ENCODE results near the gene TINCR. TPM values are rescaled to one million over a fixed set of nuclear protein-coding genes. Genes with fewer than 3 reads are reported as not detected.

The TINCR gene
- total and polyA plus RNA-seq, 12 donors = 0.07 to 0.68 (median 0.25) TPM; not detected in 4

DNA sequence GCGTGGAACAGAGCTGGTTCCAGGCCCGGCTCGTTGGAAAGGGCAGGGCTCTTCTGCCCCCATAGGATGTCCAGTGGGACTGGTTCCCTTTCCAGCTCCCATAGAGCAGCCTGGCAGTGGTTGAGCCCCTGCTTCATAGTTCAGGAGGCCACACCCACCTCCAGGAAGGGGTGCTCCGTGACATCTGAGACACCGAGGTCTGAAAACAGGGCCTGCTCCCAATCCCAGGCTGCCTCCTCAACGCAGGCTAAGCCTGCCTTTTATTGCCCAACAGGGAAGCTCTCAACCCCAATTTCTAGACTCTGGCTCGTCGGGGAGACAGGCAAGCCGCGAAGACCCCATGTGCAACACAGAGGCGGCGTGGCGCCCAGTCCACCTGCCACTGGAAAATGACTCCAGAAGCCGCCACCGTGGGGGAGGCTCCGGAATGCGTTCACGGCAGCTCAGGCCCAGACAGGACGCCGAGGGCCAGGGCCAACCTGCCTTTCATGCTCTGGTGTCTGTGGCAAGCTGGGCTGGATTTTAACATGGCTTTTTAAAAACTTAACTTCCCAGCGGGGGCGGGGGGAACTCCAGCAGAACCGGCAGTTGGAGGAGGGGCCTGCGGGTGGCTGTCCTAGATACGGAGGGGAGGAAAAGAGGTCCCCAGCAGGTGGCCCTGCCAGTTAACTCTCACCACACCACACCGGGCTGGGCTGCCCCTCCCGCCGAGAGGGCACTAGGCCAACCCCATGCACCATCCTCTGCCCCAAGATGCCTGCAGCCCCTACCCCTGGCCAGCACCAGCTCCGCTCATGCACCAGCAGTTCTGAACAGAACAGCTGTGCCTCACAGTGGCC is 17.9 kb upstream of the TINCR start:
- peaks cover 10 to 19% (median 16%) of the 10 kb centered on the region in 9 donors for H3K4me1 ChIP-seq
- 32 to 38% methylated on average over 29 of the region's 29 CpGs for WGBS, 2 donors
- TF ChIP-seq, protein P1, sequence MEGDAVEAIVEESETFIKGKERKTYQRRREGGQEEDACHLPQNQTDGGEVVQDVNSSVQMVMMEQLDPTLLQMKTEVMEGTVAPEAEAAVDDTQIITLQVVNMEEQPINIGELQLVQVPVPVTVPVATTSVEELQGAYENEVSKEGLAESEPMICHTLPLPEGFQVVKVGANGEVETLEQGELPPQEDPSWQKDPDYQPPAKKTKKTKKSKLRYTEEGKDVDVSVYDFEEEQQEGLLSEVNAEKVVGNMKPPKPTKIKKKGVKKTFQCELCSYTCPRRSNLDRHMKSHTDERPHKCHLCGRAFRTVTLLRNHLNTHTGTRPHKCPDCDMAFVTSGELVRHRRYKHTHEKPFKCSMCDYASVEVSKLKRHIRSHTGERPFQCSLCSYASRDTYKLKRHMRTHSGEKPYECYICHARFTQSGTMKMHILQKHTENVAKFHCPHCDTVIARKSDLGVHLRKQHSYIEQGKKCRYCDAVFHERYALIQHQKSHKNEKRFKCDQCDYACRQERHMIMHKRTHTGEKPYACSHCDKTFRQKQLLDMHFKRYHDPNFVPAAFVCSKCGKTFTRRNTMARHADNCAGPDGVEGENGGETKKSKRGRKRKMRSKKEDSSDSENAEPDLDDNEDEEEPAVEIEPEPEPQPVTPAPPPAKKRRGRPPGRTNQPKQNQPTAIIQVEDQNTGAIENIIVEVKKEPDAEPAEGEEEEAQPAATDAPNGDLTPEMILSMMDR (IDR thresholded peaks at IDR 0.05) = no peak
- intact Hi-C loops (cut with DNase I) = no loop called here
- H3K9me3 ChIP-seq = no peaks in the 10 kb centered on the region
- H3K27me3 ChIP-seq = no peaks in the 10 kb centered on the region
- H3K36me3 ChIP-seq = peaks cover 0 to 89% (median 36%) of the 10 kb centered on the region in 9 donors
- peak; percentile 20 to 66 (median 50) for ATAC-seq
- peak in 1 of 2 donors; percentile 39 for DNase-seq
- H3K4me3 ChIP-seq = no peak overlapping the region
- H3K27ac ChIP-seq = peak overlapping the region in 7 of 10 donors; percentile 3 to 74 (median 49)

DNA sequence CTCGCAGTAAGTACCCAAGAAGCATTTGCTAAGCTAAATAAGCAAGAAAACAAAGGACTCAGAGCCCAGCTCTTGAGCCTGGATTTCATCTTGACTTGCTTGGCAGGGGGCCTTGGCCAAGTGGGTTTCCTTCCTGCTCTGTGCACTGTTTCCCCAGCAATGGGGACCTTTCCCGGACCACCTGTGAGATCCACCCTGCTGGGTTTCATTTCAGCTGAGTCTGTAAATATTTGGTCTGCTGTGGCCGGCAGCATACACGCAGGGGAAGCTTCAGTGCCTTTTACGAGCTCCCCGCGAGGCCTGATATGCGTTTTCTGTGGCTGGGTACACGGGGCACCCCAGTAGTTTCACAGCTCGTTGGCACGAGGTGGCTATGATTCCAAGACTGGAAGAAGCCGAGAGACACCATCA is 12.4 kb upstream of the TINCR start:
- intact Hi-C loops (cut with DNase I) = no loop called here
- H3K9me3 ChIP-seq = peaks cover 0 to under 1% (median 0%) of the 10 kb centered on the region in 11 donors
- ATAC-seq (no peak), DNase-seq (no peak)
- peaks cover 0 to 42% (median 9%) of the 10 kb centered on the region in 9 donors for H3K36me3 ChIP-seq
- no peaks in the 10 kb centered on the region for H3K27me3 ChIP-seq
- peaks cover 0 to 6% (median 2%) of the 10 kb centered on the region in 9 donors for H3K4me1 ChIP-seq
- 68 to 70% methylated on average over 12 of the region's 12 CpGs for WGBS, 2 donors
- no peak overlapping the region for H3K27ac ChIP-seq
- TF ChIP-seq, protein P1 (IDR thresholded peaks at IDR 0.05) = no peak
- H3K4me3 ChIP-seq = no peak overlapping the region

DNA sequence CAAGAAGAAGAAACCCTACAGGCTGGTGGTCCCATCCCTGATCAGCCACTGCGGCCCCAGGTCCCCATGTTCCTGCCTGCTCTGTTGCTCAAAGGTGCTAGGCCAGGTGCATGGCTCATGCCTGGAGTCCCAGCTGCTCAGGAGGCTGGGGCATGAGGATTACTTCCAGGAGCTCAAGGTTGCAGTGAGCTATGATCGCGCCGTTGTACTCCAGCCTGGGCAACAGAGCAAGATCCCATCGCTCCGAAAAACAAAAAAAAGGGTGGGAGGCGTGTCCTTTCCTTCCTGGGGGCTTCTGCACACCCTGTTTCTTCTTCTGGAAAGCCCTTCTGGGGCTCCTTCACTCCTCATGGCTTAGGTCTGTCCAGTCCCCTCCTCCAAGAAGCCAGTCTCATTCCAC is 11.9 kb upstream of the TINCR start:
- ATAC-seq = no peak
- peaks cover 0 to 5% (median 0%) of the 10 kb centered on the region in 11 donors for H3K9me3 ChIP-seq
- no peaks in the 10 kb centered on the region for H3K27me3 ChIP-seq
- 95% methylated on average over 7 of the region's 7 CpGs for WGBS, 2 donors
- H3K36me3 ChIP-seq = peaks cover 0 to 40% (median 9%) of the 10 kb centered on the region in 9 donors
- intact Hi-C loops (cut with DNase I) = loop anchor here (5.0 to 10.0 kb wide), 2 partner anchors 532 to 535 kb away; no protein-coding TSS in a partner anchor
- H3K4me1 ChIP-seq = peaks cover 0 to 4% (median 0%) of the 10 kb centered on the region in 9 donors
- DNase-seq = no peak
- H3K4me3 ChIP-seq = no peak overlapping the region
- no peak overlapping the region for H3K27ac ChIP-seq
- TF ChIP-seq, protein P1 (IDR thresholded peaks at IDR 0.05) = no peak

DNA sequence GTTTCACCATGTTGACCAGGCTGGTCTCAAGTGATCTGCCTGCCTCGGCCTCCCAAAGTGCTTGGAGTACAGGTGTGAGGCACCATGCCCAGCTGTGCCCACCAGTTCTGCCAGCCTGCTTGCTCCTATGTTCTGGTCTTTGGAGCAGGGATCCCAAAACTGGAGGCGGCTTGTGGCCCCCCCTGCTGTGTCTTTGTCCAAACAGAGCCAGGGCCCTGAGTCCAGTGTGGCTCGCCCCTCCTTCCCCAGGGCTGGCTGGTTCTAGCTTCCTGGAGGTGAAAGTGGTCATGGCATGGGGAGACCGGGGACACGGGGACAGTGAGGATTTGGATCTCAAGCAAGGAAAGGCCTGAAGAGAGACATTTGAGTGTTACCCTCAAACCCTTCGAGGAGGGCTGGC is 11.5 kb upstream of the TINCR start:
- intact Hi-C loops (cut with DNase I) = loop anchor here (5.0 to 10.0 kb wide), 2 partner anchors 532 to 534 kb away; no protein-coding TSS in a partner anchor
- ATAC-seq (no peak), DNase-seq (no peak)
- no peak overlapping the region for H3K4me3 ChIP-seq
- TF ChIP-seq, protein P1 (IDR thresholded peaks at IDR 0.05) = no peak
- 93% methylated on average over 6 of the region's 6 CpGs for WGBS, 2 donors
- peaks cover 0 to 4% (median 0%) of the 10 kb centered on the region in 9 donors for H3K4me1 ChIP-seq
- H3K36me3 ChIP-seq = peaks cover 0 to 36% (median 9%) of the 10 kb centered on the region in 9 donors
- H3K27ac ChIP-seq = no peak overlapping the region
- H3K27me3 ChIP-seq = no peaks in the 10 kb centered on the region
- peaks cover 0 to 5% (median 0%) of the 10 kb centered on the region in 11 donors for H3K9me3 ChIP-seq
